IMR-90 (cell line): Measurements from ENCODE around the gene FOXD4.
"Not testable (repeated sequence)": the region's sequence is repeated elsewhere in the genome, so short reads cannot be mapped to it uniquely, and the experiment has no call there.

Experiments
- CHD1 ChIP-seq: IDR thresholded peaks from 2 replicates; pipeline ENCODE4 v1.6.1; 2012; ENCODE audit warnings: low read depth, low read length, improper control_type of control experiment
- CTCF ChIP-seq: conservative IDR thresholded peaks from 2 replicates; pipeline ENCODE4 v1.5.1; 2012; ENCODE audit warnings: mild to moderate bottlenecking, low read depth, low read length, improper control_type of control experiment
- POLR2A ChIP-seq: IDR thresholded peaks from 2 replicates; pipeline ENCODE4 v1.6.1; 2012; ENCODE audit warnings: mild to moderate bottlenecking, low read depth, low read length

GRCh38 chr9:99867-100266 is 18.4 kb downstream of the FOXD4 start:
- TF ChIP-seq CTCF, CHD1, POLR2A: not testable (repeated sequence)
